Esophagus muscularis mucosa (tissue), 4 donors: Measurements from ENCODE around the gene GRK5. TPM values are rescaled to one million over a fixed set of nuclear protein-coding genes. Genes with fewer than 3 reads are reported as not detected.

ENCODE experiments used
- DNase-seq: peaks from one replicate; pipeline ENCODE4 v3.0.0-alpha.2; 2017; ENCODE audit errors: extremely low spot score
- H3K27ac ChIP-seq, 4 donors: fragments of 200-600 bp; sonication (generic); replicated peaks in 1 of 4; 1 replicate in 3 of 4; 2 replicates in 1 of 4; pipeline ENCODE4 v1.5.1; 2016 to 2019; ENCODE audit warnings: mild to moderate bottlenecking in 1 of 4
- H3K27me3 ChIP-seq, 4 donors: fragments of 200-600 bp; sonication (generic); one replicate each; pipeline versions ENCODE4 v1.5.1 to v1.6.0; 2016 to 2019
- H3K36me3 ChIP-seq, 4 donors: fragments of 200-600 bp; sonication (generic); one replicate each; pipeline ENCODE4 v1.5.1; 2016 to 2019
- H3K4me1 ChIP-seq, 4 donors: fragments of 200-600 bp; sonication (generic); one replicate each; pipeline ENCODE4 v1.5.1; 2016 to 2019
- H3K4me3 ChIP-seq, 4 donors: fragments of 200-600 bp; sonication (generic); 1 replicate in 2 of 4; 2 replicates in 2 of 4; pipeline ENCODE4 v1.5.1; 2016 to 2019; ENCODE audit warnings: mild to moderate bottlenecking in 4 of 4, moderate library complexity in 1 of 4
- H3K9me3 ChIP-seq, 4 donors: fragments of 200-600 bp; sonication (generic); 1 replicate in 3 of 4; 2 replicates in 1 of 4; pipeline ENCODE4 v1.5.1; 2016 to 2019
- CTCF ChIP-seq, 3 experiments: fragments of 200-600 bp in 2 of 3; fragments of 450-650 bp in 1 of 3; sonication (generic) in 2 of 3; IDR thresholded peaks; one replicate each; pipeline ENCODE4 v1.5.1; 2017 to 2019; ENCODE audit warnings: antibody characterized with exemption in 3 of 3, mild to moderate bottlenecking in 2 of 3, moderate library complexity in 1 of 3
- EP300 ChIP-seq: sonication (generic); formaldehyde crosslinking; IDR thresholded peaks from one replicate; pipeline ENCODE4 v1.6.1; 2017; ENCODE audit warnings: antibody characterized with exemption
- POLR2A ChIP-seq: fragments of 450-650 bp; IDR thresholded peaks from one replicate; pipeline ENCODE4 v1.6.1; 2017; ENCODE audit warnings: antibody characterized with exemption, moderate library complexity, mild to moderate bottlenecking, low read depth
- POLR2AphosphoS5 ChIP-seq, 2 donors: sonication (generic); formaldehyde crosslinking; IDR thresholded peaks; one replicate each; pipeline ENCODE4 v1.6.1; 2017; ENCODE audit warnings: antibody characterized with exemption in 2 of 2
- WGBS: methylation state at CpG from one replicate; pipeline ENCODE4 v1.1.5; 2018; 5-methylcytosine and 5-hydroxymethylcytosine counted together
- intact Hi-C: fragments of 100-400 bp; cut with DNase I; formaldehyde crosslinking; loops from one replicate; pipeline ENCODE4 v1.15.1; 2023
- total RNA-seq, 4 donors: library from RNA; depleted of rRNA; stranded (reverse); fragments of >200 nt; gene quantifications; one replicate each; pipeline versions ENCODE4 v1.1.0 to v1.2.1, GENCODE V29; 2016

The GRK5 gene
- total RNA-seq, 4 donors from 2014 or later = 39.6 to 64.4 (median 50.7) TPM

- no peaks in the 10 kb centered on the region for H3K27me3 ChIP-seq
- H3K9me3 ChIP-seq = no peaks in the 10 kb centered on the region
- peaks cover 18 to 30% (median 28%) of the 10 kb centered on the region in 4 donors for H3K4me1 ChIP-seq
- no peak overlapping the region for H3K4me3 ChIP-seq
- no peak overlapping the region for H3K27ac ChIP-seq
- WGBS = 96% methylated on average over 4 of the region's 4 CpGs
- H3K36me3 ChIP-seq = peaks cover 8 to 76% (median 56%) of the 10 kb centered on the region in 4 donors
- intact Hi-C loops = no loop called here
- TF ChIP-seq EP300 (no peak), CTCF (IDR thresholded peaks at IDR 0.05) (no peak)
- no peak for DNase-seq
Measured at GRCh38 chr10:119442758-119443060, 235.3 kb downstream of the GRK5 start.

GRCh38 chr10:119443441-119443840 is 236.1 kb downstream of the GRK5 start:
- TF ChIP-seq CTCF (IDR thresholded peaks at IDR 0.05) = no peak
- TF ChIP-seq EP300 = no peak
- no peak for TF ChIP-seq POLR2AphosphoS5 (IDR thresholded peaks at IDR 0.05)
- no peak for TF ChIP-seq POLR2A
- intact Hi-C loops = no loop called here
- peaks cover 8 to 76% (median 60%) of the 10 kb centered on the region in 4 donors for H3K36me3 ChIP-seq

GRCh38 chr10:119443970-119444660 is 236.7 kb downstream of the GRK5 start:
- intact Hi-C loops = no loop called here
- no peaks in the 10 kb centered on the region for H3K27me3 ChIP-seq
- peak overlapping the region in 1 of 4 donors; percentile 30 for H3K27ac ChIP-seq
- H3K4me3 ChIP-seq = no peak overlapping the region
- WGBS = 91% methylated on average over 10 of the region's 12 CpGs
- TF ChIP-seq POLR2A = no peak
- TF ChIP-seq CTCF (IDR thresholded peaks at IDR 0.05) = no peak
- TF ChIP-seq POLR2AphosphoS5 (IDR thresholded peaks at IDR 0.05) = no peak
- no peak for TF ChIP-seq EP300
- peaks cover 8 to 76% (median 63%) of the 10 kb centered on the region in 4 donors for H3K36me3 ChIP-seq
- DNase-seq = no peak
- H3K9me3 ChIP-seq = no peaks in the 10 kb centered on the region
- H3K4me1 ChIP-seq = peaks cover 18 to 30% (median 28%) of the 10 kb centered on the region in 4 donors

More at GRCh38 chr10:119443441-119443840, 236.1 kb downstream of the GRK5 start:
- H3K4me3 ChIP-seq = no peak overlapping the region
- peak overlapping the region in 2 of 4 donors; percentile 30 to 34 for H3K27ac ChIP-seq
- H3K9me3 ChIP-seq = no peaks in the 10 kb centered on the region
- 95% methylated on average over 15 of the region's 15 CpGs for WGBS
- peaks cover 18 to 30% (median 28%) of the 10 kb centered on the region in 4 donors for H3K4me1 ChIP-seq
- H3K27me3 ChIP-seq = no peaks in the 10 kb centered on the region
- no peak for DNase-seq

GRCh38 chr10:119444866-119445265 is 237.5 kb downstream of the GRK5 start:
- 72% methylated on average over 9 of the region's 10 CpGs for WGBS
- Histone ChIP-seq H3K4me1 (peaks cover 18 to 30% (median 30%) of the 10 kb centered on the region in 4 donors), H3K9me3 (no peaks in the 10 kb centered on the region), H3K27me3 (no peaks in the 10 kb centered on the region), H3K27ac (peak overlapping the region in 1 of 4 donors; percentile 30), H3K4me3 (no peak overlapping the region), H3K36me3 (peaks cover 8 to 79% (median 64%) of the 10 kb centered on the region in 4 donors)
- no peak for TF ChIP-seq EP300
- TF ChIP-seq POLR2AphosphoS5 (IDR thresholded peaks at IDR 0.05) = no peak
- no peak for TF ChIP-seq POLR2A
- no peak for TF ChIP-seq CTCF (IDR thresholded peaks at IDR 0.05)
- intact Hi-C loops = loop anchor here (1.0 kb wide), 1 partner anchor 246 kb away; no protein-coding TSS in a partner anchor
- DNase-seq = no peak
